HK-2 (cell line): ENCODE results near the gene IL1RAPL2.
"Not testable (repeated sequence)": the region's sequence is repeated elsewhere in the genome, so short reads cannot be mapped to it uniquely, and the experiment has no call there.

Experiments used
- DNase-seq: peaks from one replicate; pipeline ENCODE4 v3.0.0-alpha.2; 2018; ENCODE audit not compliant: unreplicated experiment

Gene IL1RAPL2

DNA sequence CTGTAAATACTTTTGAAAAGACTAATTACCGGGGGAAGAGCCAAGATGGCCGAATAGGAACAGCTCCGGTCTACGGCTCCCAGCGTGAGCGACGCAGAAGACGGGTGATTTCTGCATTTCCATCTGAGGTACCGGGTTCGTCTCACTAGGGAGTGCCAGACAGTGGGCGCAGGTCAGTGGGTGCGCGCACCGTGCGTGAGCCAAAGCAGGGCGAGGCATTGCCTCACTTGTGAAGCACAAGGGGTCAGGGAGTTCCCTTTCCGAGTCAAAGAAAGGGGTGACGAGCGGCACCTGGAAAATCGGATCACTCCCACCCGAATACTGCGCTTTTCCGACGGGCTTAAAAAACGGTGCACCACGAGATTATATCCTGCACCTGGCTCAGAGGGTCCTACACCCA is 1230.9 kb downstream of the IL1RAPL2 start:
- DNase-seq = not testable (repeated sequence)

DNA sequence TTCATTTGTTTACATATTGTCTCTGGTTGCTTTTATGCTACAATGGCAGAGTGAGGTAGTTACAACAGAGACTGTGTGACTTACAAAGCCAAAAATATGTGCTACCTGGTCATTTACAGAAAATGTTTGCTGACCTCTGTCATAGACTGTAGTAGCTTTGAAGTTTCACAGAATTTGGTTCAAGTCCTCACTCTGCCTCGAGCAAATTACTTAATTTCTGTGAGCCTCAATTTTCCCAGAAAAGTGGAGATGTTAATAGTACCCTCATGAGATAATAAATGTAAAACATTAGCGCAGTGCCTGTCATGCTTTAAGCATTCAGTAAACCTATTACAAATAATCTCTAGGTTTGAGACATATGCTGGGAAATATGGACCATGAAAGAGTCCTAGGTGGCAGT is 1237.9 kb downstream of the IL1RAPL2 start:
- DNase-seq = no peak

DNA sequence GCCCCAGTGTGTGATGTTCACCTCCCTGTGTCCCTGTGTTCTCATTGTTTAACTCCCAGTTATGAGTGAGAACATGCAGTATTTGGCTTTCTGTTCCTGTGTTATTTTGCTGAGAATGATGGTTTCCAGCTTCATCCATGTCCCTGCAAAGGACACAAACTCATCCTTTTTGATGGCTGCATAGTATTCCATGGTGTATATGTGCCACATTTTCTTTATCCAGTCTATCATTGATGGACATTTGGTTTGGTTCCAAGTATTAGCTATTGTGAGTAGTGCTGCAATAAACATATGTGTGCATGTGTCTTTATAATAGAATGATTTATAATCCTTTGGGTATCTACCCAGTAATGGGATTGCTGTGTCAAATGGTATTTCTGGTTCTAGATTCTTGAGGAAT is 1239.7 kb downstream of the IL1RAPL2 start:
- not testable (repeated sequence) for DNase-seq

DNA sequence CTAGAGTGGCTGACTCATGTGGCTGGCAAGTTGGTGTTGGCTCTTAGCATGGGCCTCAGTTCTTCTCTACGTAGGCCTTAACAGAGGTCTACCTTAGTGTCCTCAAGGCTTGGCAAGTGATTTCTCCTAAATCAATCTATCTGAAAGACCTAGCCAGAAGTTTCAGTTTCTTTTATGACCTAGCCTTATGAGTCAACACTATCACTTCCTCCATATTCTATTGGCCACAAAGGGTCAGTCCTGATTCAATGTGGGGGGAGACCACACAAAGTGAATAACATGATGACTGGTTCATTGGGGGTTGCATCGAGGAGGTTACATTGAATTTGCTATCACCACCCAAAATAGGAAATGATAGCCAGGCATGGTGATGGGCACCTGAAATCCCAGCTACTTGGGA is 1250.5 kb downstream of the IL1RAPL2 start:
- no peak for DNase-seq
